ENCODE results near the gene NCAPD2.

- TF ChIP-seq EP300 (IDR thresholded peaks at IDR 0.05; ENCODE audit: borderline replicate concordance) (no peak), REST (IDR thresholded peaks at IDR 0.05; ENCODE audit: low read depth) (no peak), MAX (IDR thresholded peaks at IDR 0.05) (no peak), CEBPB (IDR thresholded peaks at IDR 0.05) (no peak), YY1 (IDR thresholded peaks at IDR 0.05; ENCODE audit: low read depth) (no peak), FOXM1 (IDR thresholded peaks at IDR 0.05; ENCODE audit: borderline replicate concordance, low read depth) (no peak), CREB1 (IDR thresholded peaks at IDR 0.05; ENCODE audit: low read depth) (no peak)
These were observed 66.8 kb downstream of the NCAPD2 start for GRCh38 chr12:6560501-6561205.
